GM12892 (cell line): ENCODE measurements around the gene ITPR1.

Experiments used
- POLR2A ChIP-seq: IDR thresholded peaks from 2 replicates; pipeline ENCODE4 v1.6.1; 2011; ENCODE audit warnings: low read depth, low read length, control low read depth
- POLR2AphosphoS5 ChIP-seq: IDR thresholded peaks from 2 replicates; pipeline ENCODE4 v1.6.1; 2011; ENCODE audit warnings: low read depth, low read length, control low read depth

- no peak for TF ChIP-seq POLR2AphosphoS5
- no peak for TF ChIP-seq POLR2A
These were observed 279.7 kb downstream of the ITPR1 start for GRCh38 chr3:4772858-4773257.
